Neural cell (in vitro differentiated cells): ENCODE results near the gene MID2.

Experiments
- EP300 ChIP-seq: fragments of 450-650 bp; conservative IDR thresholded peaks from 2 replicates; pipeline ENCODE4 v1.6.1; 2014; ENCODE audit warnings: antibody characterized with exemption, mild to moderate bottlenecking, moderate library complexity; ENCODE audit not compliant: poor library complexity, severe bottlenecking
- EZH2 ChIP-seq: fragments of 200-600, 300-800 bp; shearing (Covaris generic), sonication (generic); IDR thresholded peaks from 2 replicates; pipeline ENCODE4 v1.6.1; 2014; ENCODE audit warnings: antibody characterized with exemption, low read length, borderline replicate concordance, mild to moderate bottlenecking; ENCODE audit not compliant: insufficient read depth, poor library complexity, severe bottlenecking
- MXI1 ChIP-seq: fragments of 450-650 bp; conservative IDR thresholded peaks from 2 replicates; pipeline ENCODE4 v1.6.1; 2014; ENCODE audit warnings: antibody characterized with exemption, mild to moderate bottlenecking; ENCODE audit not compliant: poor library complexity, severe bottlenecking
- POLR2AphosphoS5 ChIP-seq: IDR thresholded peaks from 2 replicates; pipeline ENCODE4 v1.6.1; 2012
- RAD21 ChIP-seq: fragments of 450-650 bp; conservative IDR thresholded peaks from 2 replicates; pipeline ENCODE4 v1.6.1; 2014; ENCODE audit warnings: antibody characterized with exemption, mild to moderate bottlenecking, moderate library complexity
- SMC3 ChIP-seq: fragments of 450-650 bp; conservative IDR thresholded peaks from 2 replicates; pipeline ENCODE4 v1.6.1; 2014; ENCODE audit warnings: antibody characterized with exemption, mild to moderate bottlenecking, moderate library complexity; ENCODE audit not compliant: poor library complexity
- TAF1 ChIP-seq: IDR thresholded peaks from 2 replicates; pipeline ENCODE4 v1.6.1; 2012; ENCODE audit warnings: low read depth
- TF ChIP-seq, protein P1 (sequence below): fragments of 450-650 bp; IDR thresholded peaks from 2 replicates; pipeline ENCODE4 v1.5.1; 2014; ENCODE audit warnings: antibody characterized with exemption, mild to moderate bottlenecking, moderate library complexity; ENCODE audit not compliant: poor library complexity, severe bottlenecking
- TF ChIP-seq, protein P2 (sequence below): IDR thresholded peaks from 2 replicates; pipeline ENCODE4 v1.6.1; 2012; ENCODE audit warnings: borderline replicate concordance

DNA sequence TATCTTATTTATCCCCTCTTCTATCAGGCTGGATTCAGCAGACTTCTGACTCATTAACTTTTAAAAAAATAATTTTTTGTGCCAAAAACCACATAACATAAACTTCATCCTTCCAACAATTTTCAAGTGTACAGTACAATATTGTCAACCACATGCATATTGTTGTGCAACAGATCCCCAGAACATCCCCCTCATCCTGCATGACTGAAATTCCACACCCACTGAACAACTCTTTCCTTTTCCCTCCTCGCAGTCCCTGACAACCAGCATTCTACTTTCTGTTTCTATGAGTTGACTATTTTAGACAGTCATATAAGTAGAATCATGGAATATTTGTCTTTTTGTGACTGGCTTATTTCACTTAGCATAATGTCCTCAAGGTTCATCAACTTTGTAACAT is 2.2 kb upstream of the MID2 start:
- TF ChIP-seq, protein P1, sequence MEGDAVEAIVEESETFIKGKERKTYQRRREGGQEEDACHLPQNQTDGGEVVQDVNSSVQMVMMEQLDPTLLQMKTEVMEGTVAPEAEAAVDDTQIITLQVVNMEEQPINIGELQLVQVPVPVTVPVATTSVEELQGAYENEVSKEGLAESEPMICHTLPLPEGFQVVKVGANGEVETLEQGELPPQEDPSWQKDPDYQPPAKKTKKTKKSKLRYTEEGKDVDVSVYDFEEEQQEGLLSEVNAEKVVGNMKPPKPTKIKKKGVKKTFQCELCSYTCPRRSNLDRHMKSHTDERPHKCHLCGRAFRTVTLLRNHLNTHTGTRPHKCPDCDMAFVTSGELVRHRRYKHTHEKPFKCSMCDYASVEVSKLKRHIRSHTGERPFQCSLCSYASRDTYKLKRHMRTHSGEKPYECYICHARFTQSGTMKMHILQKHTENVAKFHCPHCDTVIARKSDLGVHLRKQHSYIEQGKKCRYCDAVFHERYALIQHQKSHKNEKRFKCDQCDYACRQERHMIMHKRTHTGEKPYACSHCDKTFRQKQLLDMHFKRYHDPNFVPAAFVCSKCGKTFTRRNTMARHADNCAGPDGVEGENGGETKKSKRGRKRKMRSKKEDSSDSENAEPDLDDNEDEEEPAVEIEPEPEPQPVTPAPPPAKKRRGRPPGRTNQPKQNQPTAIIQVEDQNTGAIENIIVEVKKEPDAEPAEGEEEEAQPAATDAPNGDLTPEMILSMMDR: no peak
- TF ChIP-seq TAF1: no peak
- TF ChIP-seq, protein P2, sequence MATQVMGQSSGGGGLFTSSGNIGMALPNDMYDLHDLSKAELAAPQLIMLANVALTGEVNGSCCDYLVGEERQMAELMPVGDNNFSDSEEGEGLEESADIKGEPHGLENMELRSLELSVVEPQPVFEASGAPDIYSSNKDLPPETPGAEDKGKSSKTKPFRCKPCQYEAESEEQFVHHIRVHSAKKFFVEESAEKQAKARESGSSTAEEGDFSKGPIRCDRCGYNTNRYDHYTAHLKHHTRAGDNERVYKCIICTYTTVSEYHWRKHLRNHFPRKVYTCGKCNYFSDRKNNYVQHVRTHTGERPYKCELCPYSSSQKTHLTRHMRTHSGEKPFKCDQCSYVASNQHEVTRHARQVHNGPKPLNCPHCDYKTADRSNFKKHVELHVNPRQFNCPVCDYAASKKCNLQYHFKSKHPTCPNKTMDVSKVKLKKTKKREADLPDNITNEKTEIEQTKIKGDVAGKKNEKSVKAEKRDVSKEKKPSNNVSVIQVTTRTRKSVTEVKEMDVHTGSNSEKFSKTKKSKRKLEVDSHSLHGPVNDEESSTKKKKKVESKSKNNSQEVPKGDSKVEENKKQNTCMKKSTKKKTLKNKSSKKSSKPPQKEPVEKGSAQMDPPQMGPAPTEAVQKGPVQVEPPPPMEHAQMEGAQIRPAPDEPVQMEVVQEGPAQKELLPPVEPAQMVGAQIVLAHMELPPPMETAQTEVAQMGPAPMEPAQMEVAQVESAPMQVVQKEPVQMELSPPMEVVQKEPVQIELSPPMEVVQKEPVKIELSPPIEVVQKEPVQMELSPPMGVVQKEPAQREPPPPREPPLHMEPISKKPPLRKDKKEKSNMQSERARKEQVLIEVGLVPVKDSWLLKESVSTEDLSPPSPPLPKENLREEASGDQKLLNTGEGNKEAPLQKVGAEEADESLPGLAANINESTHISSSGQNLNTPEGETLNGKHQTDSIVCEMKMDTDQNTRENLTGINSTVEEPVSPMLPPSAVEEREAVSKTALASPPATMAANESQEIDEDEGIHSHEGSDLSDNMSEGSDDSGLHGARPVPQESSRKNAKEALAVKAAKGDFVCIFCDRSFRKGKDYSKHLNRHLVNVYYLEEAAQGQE: no peak
- TF ChIP-seq POLR2AphosphoS5: no peak
- TF ChIP-seq EZH2: no peak
- TF ChIP-seq SMC3: no peak
- TF ChIP-seq EP300: no peak
- TF ChIP-seq MXI1: no peak
- no peak for TF ChIP-seq RAD21
